GM18502 (cell line): ENCODE data around the gene HDAC9.
"Not testable (repeated sequence)": the region's sequence is repeated elsewhere in the genome, so short reads cannot be mapped to it uniquely, and the experiment has no call there.

Experiments
- ATAC-seq: cut with Tn5 transposase; IDR thresholded peaks from one replicate; pipeline ENCODE4 v1.9.1; 2021; ENCODE audit warnings: mild to moderate bottlenecking; ENCODE audit not compliant: unreplicated experiment, poor library complexity

The HDAC9 gene

DNA sequence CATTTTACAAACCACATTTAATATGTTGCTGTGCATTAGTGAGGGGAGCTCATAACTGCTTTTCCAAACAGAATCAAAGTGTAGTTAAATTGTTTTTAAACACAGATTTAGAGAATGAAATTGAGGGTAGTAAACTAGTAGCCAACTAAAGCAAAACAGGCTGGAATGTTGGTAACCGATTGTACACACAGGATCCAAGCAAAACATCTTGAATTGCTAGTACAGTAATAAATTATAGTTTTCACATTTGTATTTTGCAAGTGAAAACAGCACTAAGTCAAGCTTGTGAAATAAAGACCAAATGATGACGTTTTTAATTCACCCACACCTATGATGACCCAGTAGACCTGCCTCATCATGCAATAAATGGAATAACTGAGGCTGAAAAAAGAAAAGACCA, 198.3 kb downstream of the HDAC9 start:
- ATAC-seq: no peak

DNA sequence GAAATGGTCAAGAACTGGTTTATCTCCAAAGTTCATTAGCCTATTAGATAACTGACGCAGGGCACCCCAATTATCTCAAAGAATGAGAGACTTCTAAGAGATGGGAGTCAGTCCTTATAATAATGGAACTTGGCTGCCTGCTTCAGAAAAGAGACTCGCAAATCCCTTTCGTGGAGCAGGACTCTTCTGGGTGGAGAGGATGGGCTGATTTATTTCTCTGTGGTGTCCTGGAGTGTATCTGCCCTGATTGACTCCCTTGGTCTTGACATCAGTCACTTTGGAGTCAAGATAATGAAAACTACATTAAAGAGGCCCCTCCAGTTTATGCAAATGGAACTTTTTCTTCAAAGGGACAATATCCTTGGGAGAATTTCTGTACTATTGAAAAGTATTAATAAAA, 198.9 kb downstream of the HDAC9 start:
- ATAC-seq: no peak

DNA sequence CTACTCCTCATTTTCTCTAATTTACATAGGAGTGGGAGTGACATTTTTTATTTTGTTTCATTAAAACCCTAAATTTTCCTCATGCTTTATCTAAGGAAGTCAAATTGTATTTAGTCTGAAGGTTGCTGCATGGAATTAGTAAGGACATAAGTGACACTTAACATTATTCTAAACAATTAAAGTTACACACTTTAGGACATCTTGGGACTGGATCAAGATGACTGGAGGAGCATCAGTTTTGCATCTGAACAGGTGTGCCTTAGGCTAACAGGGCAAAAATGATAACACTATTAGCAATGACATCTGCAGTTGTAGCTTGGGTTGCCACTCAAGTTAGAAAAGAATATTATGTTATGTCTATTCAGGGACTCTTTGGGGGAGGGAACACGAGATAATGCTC, 199.4 kb downstream of the HDAC9 start:
- no peak for ATAC-seq

DNA sequence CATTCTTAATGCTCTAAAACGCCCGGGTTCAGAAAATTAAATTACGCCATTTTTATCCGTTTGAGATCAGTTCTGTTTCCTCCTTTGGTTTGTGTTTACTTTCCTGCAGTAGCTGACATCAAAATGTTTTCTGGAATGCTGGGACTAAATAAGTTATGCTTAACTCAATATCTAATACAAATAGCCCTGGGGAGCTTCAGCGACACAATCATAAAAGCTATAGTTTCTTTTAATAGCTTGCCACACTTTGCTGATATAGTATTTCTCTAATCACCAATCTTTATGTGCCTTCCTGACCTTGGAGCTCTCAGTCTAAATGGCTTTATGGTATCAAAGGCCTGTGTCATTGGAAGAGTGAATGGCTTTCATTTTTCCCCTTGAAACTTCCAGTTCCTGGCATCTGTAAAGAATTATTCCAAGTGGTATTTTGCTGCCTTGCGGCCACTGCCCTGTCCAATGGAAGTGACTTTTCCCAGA, 202.7 kb downstream of the HDAC9 start:
- no peak for ATAC-seq

DNA sequence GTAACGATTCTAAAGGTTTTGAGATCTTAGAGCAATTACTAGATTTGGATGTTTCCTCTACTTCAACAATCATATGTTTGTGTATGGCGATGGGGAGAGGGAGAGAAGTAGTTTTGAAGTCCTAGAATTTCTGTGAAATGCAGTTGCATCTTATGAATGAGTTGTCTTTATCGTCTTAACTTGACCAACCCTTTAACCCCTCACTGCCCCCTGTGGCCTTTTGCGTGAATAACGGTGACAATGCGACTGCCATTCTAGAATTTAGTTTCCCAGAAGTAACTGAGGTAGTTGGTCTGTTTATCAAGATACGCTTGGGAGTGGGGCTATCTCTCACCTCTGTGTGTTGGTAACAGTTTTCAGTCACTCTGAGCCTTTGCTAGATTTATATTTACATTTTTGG, 204.6 kb downstream of the HDAC9 start:
- ATAC-seq: peak; percentile 73

DNA sequence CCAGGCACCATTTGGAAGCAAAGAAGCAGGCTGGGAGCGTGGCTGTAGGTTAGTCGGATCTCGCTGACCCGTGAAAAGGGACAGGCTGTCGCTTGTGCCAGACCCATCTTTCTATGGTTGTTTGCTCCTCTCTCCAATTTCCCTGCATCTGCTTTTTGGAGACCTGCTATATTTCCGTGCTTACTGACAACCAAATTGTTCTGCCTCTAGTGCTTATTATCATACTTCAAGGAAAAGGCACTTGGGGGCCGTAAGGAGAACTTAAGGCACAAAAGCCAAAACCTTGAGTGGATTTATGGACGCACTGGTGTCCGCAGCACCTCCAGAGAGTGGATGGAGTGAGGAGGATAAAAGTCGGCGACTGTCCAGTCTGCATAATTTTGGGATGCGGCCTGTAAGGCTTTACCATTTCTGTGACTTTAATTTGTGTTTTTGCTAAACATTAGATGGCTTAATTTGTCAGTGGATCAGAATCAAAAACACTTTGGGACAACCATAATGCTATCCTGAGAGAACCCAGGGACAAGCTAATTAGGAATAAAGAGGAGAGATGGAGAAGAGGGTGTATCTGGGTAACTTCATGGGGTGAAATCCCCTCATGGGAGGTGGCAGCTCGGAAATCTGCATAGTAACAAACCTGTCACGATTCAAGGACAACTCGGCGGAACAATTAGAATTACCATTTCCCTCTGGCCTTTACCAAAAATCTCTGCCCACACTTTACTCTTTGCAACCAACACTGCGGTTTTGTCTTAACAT, 206.7 kb downstream of the HDAC9 start:
- no peak for ATAC-seq

DNA sequence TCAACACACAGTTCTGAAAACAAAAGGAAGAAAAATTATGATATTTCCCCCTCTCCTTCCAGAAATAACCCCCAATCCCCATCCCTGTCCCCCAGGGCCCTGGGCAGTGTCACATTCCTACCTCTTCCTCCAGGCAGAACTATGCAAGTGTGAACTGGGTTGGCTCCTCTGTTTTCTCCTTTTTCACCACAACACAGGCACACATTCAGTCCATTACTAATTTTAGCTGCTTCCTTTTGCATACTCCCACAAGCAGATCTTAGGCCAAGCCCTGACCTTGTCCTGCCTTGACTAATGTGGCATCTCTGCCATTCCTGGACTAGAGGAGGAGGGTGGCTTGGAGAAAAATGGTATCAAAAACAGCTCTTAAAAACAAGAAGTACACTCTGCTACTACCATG, 208.1 kb downstream of the HDAC9 start:
- ATAC-seq: no peak

DNA sequence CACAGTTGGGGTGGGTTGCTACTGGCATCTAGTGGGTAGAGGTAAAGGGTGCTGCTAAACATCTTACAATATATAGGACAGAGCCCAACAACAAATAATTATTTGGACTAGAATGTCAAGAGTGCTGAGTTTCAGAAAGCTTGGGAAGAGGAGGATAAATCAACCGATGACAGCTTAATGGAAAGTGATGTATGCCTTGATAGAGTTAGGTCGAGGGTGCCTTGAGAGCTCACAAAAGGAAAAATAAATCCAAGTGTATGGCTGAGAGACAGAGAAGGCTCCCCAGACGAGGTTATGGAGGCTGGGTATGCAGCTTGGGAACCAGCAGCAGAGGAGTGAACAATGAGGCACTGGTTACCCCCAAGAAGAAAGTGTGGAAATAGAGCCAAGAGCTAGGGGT, 211.1 kb downstream of the HDAC9 start:
- ATAC-seq: no peak

DNA sequence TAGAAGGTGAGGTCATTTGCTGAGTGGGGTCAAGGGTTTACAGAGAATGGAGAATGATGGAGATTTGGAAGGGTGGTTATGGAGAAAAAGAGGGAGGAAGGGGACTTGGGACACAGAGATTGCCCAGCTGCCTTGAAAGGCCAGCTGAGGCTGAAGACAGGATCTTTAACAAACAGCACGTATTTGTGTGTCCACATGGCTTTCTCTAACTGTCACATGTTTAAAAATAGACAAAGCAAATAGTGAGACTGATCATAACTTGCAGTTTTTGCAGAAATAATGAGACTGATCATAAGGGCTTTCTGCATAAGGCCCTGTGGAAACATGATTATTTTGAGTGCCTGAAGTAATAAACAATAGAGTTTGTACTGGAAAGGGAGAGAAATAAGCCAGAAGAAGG, 212.7 kb downstream of the HDAC9 start:
- ATAC-seq: no peak

DNA sequence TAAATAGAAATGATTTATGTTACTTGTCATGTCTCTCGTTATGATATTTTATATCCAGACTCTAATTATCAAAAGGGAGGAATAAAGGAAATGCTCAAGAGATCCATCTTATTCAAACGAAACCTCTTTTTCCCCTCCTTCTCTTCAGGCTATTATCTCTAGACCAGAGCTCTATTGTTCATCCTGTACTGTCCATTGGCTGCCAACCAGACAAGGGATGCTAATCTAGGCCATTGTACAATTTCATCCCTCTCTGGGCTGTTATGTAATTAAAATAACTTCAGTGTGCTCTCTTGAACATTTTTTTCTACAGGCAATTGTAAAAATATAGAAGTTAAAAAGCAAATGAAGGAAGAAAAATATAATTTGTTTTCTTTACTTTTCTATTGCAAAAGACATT, 220.4 kb downstream of the HDAC9 start:
- no peak for ATAC-seq

DNA sequence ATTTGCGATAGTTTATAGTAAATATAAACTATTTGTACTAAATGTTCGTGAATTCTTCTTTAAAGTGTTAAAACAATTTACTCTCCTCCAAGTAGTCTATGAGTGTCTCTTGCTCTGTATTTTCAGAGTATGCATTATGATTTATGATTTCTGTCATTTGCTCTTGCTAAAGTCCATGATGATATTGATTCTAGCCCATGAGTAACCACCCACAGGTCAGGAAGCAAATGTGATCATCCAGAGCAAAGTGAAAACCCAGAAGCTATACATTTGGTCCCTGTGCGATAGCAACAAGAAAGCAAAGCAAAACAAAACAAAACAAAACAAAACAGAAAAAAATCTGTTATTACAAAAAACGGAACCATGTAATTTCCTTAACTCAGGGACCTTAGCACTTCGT, 225.9 kb downstream of the HDAC9 start:
- no peak for ATAC-seq

DNA sequence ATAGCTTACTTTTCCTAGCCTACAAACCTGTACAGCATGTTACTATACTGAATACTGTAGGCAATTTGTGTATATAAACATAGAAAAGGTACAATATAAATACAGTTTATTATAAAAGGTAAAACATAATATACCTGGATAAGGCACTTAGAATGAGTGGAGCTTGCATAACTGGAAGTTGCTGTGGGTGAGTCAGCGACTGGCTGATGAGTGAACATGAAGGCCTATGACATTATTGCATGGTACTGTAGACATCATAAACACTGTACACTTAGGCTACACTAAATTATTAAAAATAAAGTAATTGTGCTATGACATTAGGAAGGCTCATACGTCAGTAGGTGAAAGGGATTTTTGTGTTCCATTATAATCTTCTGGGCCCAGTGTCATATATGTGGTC, 228.8 kb downstream of the HDAC9 start:
- ATAC-seq: no peak

DNA sequence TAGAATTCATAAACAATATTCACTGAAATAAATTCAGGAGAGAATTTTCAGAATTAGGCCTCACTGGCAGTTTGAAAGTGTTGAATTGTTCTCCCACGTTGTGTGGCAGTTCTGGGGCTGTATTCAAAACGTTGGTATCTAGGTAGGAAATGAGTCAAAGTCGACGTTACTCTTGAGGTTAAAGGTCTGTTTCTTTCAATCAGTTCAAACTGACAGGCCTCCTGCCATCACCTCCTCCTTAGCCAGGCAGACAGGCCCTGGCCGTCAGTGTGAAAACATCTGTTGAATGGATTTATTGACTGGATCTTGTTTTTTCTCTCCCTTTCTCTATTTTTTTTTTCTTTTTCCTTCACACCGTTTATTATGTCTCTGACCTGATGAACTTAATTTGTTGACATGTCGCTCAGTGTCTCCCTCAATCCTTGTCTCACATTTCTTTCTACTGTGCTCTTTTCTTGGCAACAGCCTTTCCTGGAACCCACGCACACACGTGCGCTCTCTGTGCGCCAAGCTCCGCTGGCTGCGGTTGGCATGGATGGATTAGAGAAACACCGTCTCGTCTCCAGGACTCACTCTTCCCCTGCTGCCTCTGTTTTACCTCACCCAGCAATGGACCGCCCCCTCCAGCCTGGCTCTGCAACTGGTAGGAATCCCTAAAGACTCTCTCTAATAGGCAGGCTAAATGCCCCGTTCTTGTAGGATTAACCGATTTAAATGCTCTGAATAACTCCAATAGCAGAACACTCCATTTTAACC, 231.7 kb downstream of the HDAC9 start:
- no peak for ATAC-seq

DNA sequence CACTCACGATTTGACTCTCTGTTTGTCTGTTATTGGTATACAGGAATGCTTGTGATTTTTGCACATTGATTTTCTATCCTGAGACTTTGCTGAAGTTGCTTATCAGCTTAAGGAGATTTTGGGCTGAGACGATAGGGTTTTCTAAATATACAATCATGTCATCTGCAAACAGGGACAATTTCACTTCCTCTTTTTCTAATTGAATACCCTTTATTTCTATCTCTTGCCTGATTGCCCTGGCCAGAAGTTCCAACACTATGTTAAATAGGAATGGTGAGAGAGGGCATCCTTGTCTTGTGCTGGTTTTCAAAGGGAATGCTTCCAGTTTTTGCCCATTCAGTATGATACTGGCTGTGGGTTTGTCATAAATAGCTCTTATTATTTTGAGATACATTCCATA, 240.5 kb downstream of the HDAC9 start:
- not testable (repeated sequence) for ATAC-seq

DNA sequence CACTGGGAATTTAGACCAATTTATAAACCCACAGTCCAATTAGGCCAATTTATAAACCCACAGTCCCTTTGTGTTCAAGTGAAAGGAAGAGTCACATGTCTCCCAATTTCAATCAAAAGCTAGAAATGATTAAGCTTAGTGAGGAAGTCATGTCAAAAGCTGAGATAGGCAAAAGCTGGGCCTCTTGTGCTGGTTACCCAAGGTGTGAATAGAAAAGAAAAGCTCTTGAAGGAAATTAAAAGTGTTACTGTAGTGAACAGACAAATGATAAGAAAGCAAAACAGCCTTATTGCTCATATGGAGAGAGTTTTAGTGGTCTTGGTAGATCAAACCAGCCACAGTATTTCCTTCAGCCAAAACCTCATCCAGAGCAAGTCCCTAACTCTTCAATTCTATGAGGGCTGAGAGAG, 245.0 kb downstream of the HDAC9 start:
- ATAC-seq: no peak

DNA sequence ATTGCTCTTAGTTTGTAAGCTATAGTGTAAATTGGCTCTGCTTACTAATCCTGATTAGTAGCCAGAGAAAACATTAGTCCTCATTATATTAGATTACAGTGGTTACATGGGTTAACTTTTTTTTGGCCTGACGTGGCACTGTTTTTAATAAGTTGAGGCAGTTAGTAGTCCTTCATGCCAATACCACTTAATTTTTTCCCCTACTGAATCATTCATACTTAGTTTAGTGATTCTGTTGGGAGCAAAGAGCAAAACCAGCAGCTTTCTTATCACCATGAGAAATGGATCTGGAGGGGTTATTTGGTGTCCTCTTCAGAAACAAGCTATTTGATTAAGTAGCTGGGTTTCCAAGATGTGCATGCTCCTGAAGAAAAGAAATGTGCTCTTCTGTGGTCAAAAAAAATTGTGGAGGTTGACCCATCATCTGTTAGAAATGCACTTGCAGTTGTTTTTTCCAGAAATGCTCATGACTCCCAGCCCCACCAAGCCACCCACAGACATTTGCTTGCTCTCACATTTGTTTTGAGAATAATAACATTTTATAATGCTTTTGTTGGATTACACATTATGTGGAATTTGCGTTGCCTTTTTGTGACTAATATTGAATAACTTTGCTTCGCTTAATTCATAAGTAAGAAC, 258.5 kb downstream of the HDAC9 start:
- ATAC-seq: no peak

DNA sequence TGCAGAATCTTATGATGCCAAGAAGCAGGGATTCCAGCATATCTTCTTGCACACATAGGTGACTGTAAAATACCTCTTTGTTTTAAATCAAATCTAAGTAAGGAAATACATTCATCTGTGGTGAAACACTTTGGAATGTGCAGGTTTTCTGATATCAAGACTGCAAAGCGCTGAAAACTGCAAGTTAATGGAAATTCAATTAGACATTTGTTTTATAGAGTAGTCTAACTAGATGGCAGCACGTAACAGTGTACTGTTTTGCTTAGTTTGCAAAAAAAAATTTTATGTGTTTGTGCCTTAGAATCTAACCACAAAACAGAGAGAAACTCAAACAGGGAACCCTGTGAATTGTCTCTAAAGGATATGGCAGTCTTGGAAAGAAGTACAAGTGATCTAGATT, 259.2 kb downstream of the HDAC9 start:
- no peak for ATAC-seq

DNA sequence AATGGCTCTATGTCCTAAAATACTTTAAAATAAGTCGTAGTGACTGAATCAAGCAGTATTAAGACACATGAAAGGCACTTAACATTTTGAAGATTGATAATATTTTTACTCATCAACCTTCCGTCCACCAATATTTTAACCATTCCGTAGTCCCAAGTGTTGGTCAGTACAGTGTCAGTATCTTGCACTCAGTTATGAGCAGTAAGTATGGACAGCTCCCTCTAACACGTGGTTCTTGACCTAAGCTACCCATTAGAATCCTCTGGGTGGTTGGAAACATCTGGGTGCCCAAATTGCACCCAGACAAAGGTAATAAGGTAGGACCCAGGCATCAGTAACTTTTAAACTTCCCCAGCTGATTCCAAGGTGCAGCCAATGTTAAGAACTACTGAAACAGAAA, 260.2 kb downstream of the HDAC9 start:
- ATAC-seq: no peak

DNA sequence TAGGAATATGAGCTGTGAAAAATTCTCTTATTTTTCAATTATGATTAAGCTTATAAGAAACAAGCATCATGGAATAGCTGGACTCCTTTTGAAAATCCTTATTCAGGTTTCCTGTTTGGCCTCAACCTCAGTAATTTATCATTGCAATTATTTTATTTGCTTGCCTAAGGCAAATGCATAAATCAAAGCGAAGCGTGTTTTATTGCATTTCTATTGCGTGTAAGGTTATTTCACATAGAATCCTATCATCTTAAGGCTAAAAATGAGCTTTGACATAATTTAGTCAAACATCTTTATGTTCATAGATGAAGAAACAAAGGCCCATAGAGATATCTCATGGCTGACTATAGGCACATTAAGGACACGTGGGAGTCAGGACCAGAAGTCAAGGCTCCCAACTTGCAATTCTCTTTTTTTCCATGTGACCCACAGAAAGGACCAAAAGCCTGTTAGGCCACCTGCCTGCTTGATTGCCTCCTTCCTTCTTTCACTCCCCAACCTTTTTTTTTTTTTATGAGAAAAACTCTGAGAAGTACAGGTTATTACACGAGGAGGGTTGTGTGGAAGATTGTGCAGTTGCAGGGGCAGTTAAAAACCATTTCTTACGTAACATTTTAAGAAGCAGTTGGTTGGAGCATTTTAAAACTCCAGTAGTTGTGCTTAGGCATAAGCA, 261.0 kb downstream of the HDAC9 start:
- ATAC-seq: no peak

DNA sequence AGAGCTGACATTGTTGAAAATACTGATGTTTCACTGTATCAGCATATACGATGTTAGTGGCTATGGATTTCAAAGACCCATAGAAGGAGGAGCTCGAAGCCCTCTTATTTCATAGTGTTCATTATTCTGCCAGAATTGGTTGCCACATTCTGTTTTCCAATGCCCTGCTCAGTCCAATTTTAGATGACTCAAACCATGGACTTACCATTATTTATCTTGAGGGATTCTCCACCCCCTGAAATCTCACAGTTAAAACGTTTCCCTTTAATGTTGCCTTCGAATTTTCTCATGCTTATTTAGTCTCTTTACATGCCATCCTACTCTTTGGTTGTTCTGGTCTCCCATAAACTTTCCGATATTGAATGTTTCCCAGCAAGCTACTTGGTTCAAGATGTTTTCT, 264.5 kb downstream of the HDAC9 start:
- no peak for ATAC-seq
